GM21717 (cell line): ENCODE results near the gene ARMC12.
A peak's percentile ranks its signal among the peaks of the same experiment; 100 is the strongest.

ENCODE experiments used
- ATAC-seq: cut with Tn5 transposase; IDR thresholded peaks from one replicate; pipeline ENCODE4 v1.9.1; 2021; ENCODE audit warnings: mild to moderate bottlenecking, moderate library complexity; ENCODE audit not compliant: unreplicated experiment

The ARMC12 gene

GRCh38 chr6:35717449-35718374 is 19.1 kb upstream of the ARMC12 start:
- ATAC-seq, result no peak

GRCh38 chr6:35718375-35718736 is 18.5 kb upstream of the ARMC12 start:
- ATAC-seq, result no peak

- ATAC-seq, result no peak
Observed at GRCh38 chr6:35718911-35719381, 17.9 kb upstream of the ARMC12 start.

GRCh38 chr6:35719404-35719829 is 17.4 kb upstream of the ARMC12 start:
- peak; percentile 11 for ATAC-seq

GRCh38 chr6:35719830-35720733 is 16.8 kb upstream of the ARMC12 start:
- ATAC-seq, result peak; percentile 52

- no peak for ATAC-seq
Observed at GRCh38 chr6:35722121-35722761, 14.6 kb upstream of the ARMC12 start.

- no peak for ATAC-seq
Observed at GRCh38 chr6:35723587-35723986, 13.2 kb upstream of the ARMC12 start.

- no peak for ATAC-seq
Observed at GRCh38 chr6:35724059-35724458, 12.8 kb upstream of the ARMC12 start.

GRCh38 chr6:35724471-35724870 is 12.4 kb upstream of the ARMC12 start:
- ATAC-seq, result no peak

GRCh38 chr6:35725081-35725708 is 11.6 kb upstream of the ARMC12 start:
- no peak for ATAC-seq

- no peak for ATAC-seq
Observed at GRCh38 chr6:35725721-35726438, 11.0 kb upstream of the ARMC12 start.

- ATAC-seq, result peak; percentile 6
Observed at GRCh38 chr6:35727231-35727934, 9.4 kb upstream of the ARMC12 start.

- ATAC-seq, result peak; percentile 44
Observed at GRCh38 chr6:35727935-35728682, 8.7 kb upstream of the ARMC12 start.

- ATAC-seq, result no peak
Observed at GRCh38 chr6:35728683-35729678, 7.9 kb upstream of the ARMC12 start.

- no peak for ATAC-seq
Observed at GRCh38 chr6:35729722-35730121, 7.1 kb upstream of the ARMC12 start.

GRCh38 chr6:35730745-35731413 is 6.0 kb upstream of the ARMC12 start:
- no peak for ATAC-seq

GRCh38 chr6:35731414-35731735 is 5.5 kb upstream of the ARMC12 start:
- peak; percentile 46 for ATAC-seq
